ENCODE measurements around the gene ACSBG1. TPM values are rescaled to one million over a fixed set of nuclear protein-coding genes. Genes with fewer than 3 reads are reported as not detected.
"Not testable (repeated sequence)": the region's sequence is repeated elsewhere in the genome, so short reads cannot be mapped to it uniquely, and the experiment has no call there.

The ACSBG1 gene
- total RNA-seq, 1 donor from 2014 or later = 0.83 TPM

- DNase-seq (ENCODE audit: low spot score) = no peak
Observed at GRCh38 chr15:78249131-78249530, 14.8 kb upstream of the ACSBG1 start.

- DNase-seq (ENCODE audit: low spot score) = no peak
Observed at GRCh38 chr15:78247911-78248310, 13.5 kb upstream of the ACSBG1 start.

GRCh38 chr15:78245976-78246620, 11.7 kb upstream of the ACSBG1 start:
- not testable (repeated sequence) for DNase-seq (ENCODE audit: low spot score)

- DNase-seq (ENCODE audit: low spot score) = not testable (repeated sequence)
Observed at GRCh38 chr15:78245392-78245791, 11.0 kb upstream of the ACSBG1 start.

GRCh38 chr15:78244893-78245292, 10.5 kb upstream of the ACSBG1 start:
- no peak for DNase-seq (ENCODE audit: low spot score)

GRCh38 chr15:78244101-78244500, 9.7 kb upstream of the ACSBG1 start:
- DNase-seq (ENCODE audit: low spot score) = no peak

GRCh38 chr15:78243491-78243941, 9.2 kb upstream of the ACSBG1 start:
- DNase-seq (ENCODE audit: low spot score) = peak; percentile 48

GRCh38 chr15:78243058-78243457, 8.7 kb upstream of the ACSBG1 start:
- DNase-seq (ENCODE audit: low spot score) = no peak

GRCh38 chr15:78242128-78242527, 7.8 kb upstream of the ACSBG1 start:
- peak; percentile 23 for DNase-seq (ENCODE audit: low spot score)

- peak; percentile 89 for DNase-seq (ENCODE audit: low spot score)
Observed at GRCh38 chr15:78241017-78241416, 6.7 kb upstream of the ACSBG1 start.

GRCh38 chr15:78239811-78240210, 5.4 kb upstream of the ACSBG1 start:
- DNase-seq (ENCODE audit: low spot score) = no peak

GRCh38 chr15:78237146-78237545, 2.8 kb upstream of the ACSBG1 start:
- no peak for DNase-seq (ENCODE audit: low spot score)

GRCh38 chr15:78236491-78236890, 2.1 kb upstream of the ACSBG1 start:
- DNase-seq (ENCODE audit: low spot score) = no peak

GRCh38 chr15:78233496-78233895, 869 bp downstream of the ACSBG1 start:
- DNase-seq (ENCODE audit: low spot score) = no peak

- DNase-seq (ENCODE audit: low spot score) = no peak
Observed at GRCh38 chr15:78232951-78233350, 1.4 kb downstream of the ACSBG1 start.

- no peak for DNase-seq (ENCODE audit: low spot score)
Observed at GRCh38 chr15:78229431-78230406, 4.6 kb downstream of the ACSBG1 start.

GRCh38 chr15:78228356-78228996, 5.9 kb downstream of the ACSBG1 start:
- DNase-seq (ENCODE audit: low spot score) = no peak

GRCh38 chr15:78225783-78226541, 8.4 kb downstream of the ACSBG1 start:
- no peak for DNase-seq (ENCODE audit: low spot score)

GRCh38 chr15:78224023-78224411, 10.3 kb downstream of the ACSBG1 start:
- DNase-seq (ENCODE audit: low spot score) = no peak

- no peak for DNase-seq (ENCODE audit: low spot score)
Observed at GRCh38 chr15:78223396-78224022, 10.9 kb downstream of the ACSBG1 start.

- no peak for DNase-seq (ENCODE audit: low spot score)
Observed at GRCh38 chr15:78222745-78223395, 11.5 kb downstream of the ACSBG1 start.

Data from mucosa of gallbladder (tissue), 1 donor.